Cardiac muscle cell (in vitro differentiated cells and primary cell): ENCODE results near the gene KCNA2. TPM values are rescaled to one million over a fixed set of nuclear protein-coding genes. Genes with fewer than 3 reads are reported as not detected.
A peak's percentile ranks its signal among the peaks of the same experiment; 100 is the strongest.

Experiments used
- DNase-seq, 2 donors: peaks; one replicate each; pipeline versions ENCODE4 v3.0.0 to v3.0.0-alpha.2; 2010 to 2017; ENCODE audit warnings: low read depth in 1 of 2, low spot score in 1 of 2
- H3K27ac ChIP-seq: fragments of 200-600 bp; sonication (generic); 2 replicates; pipeline ENCODE4 v1.5.1; 2016
- H3K27me3 ChIP-seq: fragments of 200-600 bp; sonication (generic); 2 replicates; pipeline ENCODE4 v1.6.0; 2016; ENCODE audit warnings: control low read depth
- H3K36me3 ChIP-seq: fragments of 200-600 bp; sonication (generic); 2 replicates; pipeline ENCODE4 v1.5.1; 2016; ENCODE audit warnings: control low read depth
- H3K4me1 ChIP-seq: fragments of 200-600 bp; sonication (generic); 2 replicates; pipeline ENCODE4 v1.8.1; 2017; ENCODE audit warnings: low read depth, mild to moderate bottlenecking, mixed run types
- H3K4me3 ChIP-seq: fragments of 200-600 bp; sonication (generic); 2 replicates; pipeline ENCODE4 v1.5.1; 2016; ENCODE audit warnings: mild to moderate bottlenecking
- H3K9me3 ChIP-seq: fragments of 200-600 bp; sonication (generic); 2 replicates; pipeline ENCODE4 v1.5.1; 2017; ENCODE audit warnings: low read depth, mild to moderate bottlenecking, control low read depth
- CTCF ChIP-seq: IDR thresholded peaks from 2 replicates; pipeline ENCODE4 v1.5.1; 2012; ENCODE audit warnings: low read depth, mild to moderate bottlenecking, low read length
- polyA plus RNA-seq: library from polyadenylated mRNA; unstranded; fragments of >200 nt; fragmentation: Nextera tagmentation; extraction: Ambion mirVana; gene quantifications from 2 replicates; pipeline ENCODE4 v1.2.1, GENCODE V29; 2016
- total RNA-seq: library from RNA; depleted of rRNA; stranded (reverse); fragments of >200 nt; gene quantifications from 2 replicates; pipeline ENCODE4 v1.2.3, GENCODE V29; 2016

The KCNA2 gene
- total and polyA plus RNA-seq, 2 experiments from 2014 or later, result 0.03 to 0.17 TPM

- Histone ChIP-seq H3K4me3 (no peak overlapping the region), H3K27me3 (peaks cover 100% of the 10 kb centered on the region), H3K9me3 (no peaks in the 10 kb centered on the region), H3K4me1 (peaks cover under 1% of the 10 kb centered on the region), H3K27ac (no peak overlapping the region), H3K36me3 (no peaks in the 10 kb centered on the region)
- no peak for TF ChIP-seq CTCF
- DNase-seq, result no peak
These were observed 4.6 kb upstream of the KCNA2 start for GRCh38 chr1:110610696-110611286.

- Histone ChIP-seq H3K27me3 (peaks cover 100% of the 10 kb centered on the region), H3K4me3 (no peak overlapping the region), H3K9me3 (no peaks in the 10 kb centered on the region), H3K4me1 (peaks cover 5% of the 10 kb centered on the region), H3K27ac (no peak overlapping the region), H3K36me3 (no peaks in the 10 kb centered on the region)
- no peak for TF ChIP-seq CTCF
- no peak for DNase-seq
These were observed 3.9 kb upstream of the KCNA2 start for GRCh38 chr1:110610084-110610483.

GRCh38 chr1:110608247-110608646 is 2.1 kb upstream of the KCNA2 start:
- Histone ChIP-seq H3K27me3 (peaks cover 96% of the 10 kb centered on the region), H3K36me3 (no peaks in the 10 kb centered on the region), H3K4me1 (peaks cover 5% of the 10 kb centered on the region), H3K27ac (no peak overlapping the region), H3K9me3 (no peaks in the 10 kb centered on the region), H3K4me3 (no peak overlapping the region)
- no peak for DNase-seq
- no peak for TF ChIP-seq CTCF

- no peak for DNase-seq
- Histone ChIP-seq H3K36me3 (no peaks in the 10 kb centered on the region), H3K4me3 (peak overlapping the region; percentile 40), H3K27ac (no peak overlapping the region), H3K4me1 (peaks cover 5% of the 10 kb centered on the region), H3K9me3 (no peaks in the 10 kb centered on the region), H3K27me3 (peaks cover 95% of the 10 kb centered on the region)
- no peak for TF ChIP-seq CTCF
These were observed 1.5 kb upstream of the KCNA2 start for GRCh38 chr1:110607536-110608230.

GRCh38 chr1:110606657-110607535 is 738 bp upstream of the KCNA2 start:
- no peak overlapping the region for H3K27ac ChIP-seq
- H3K9me3 ChIP-seq, result no peaks in the 10 kb centered on the region
- H3K36me3 ChIP-seq, result no peaks in the 10 kb centered on the region
- peak; percentile 10 to 30 for DNase-seq
- no peak for TF ChIP-seq CTCF
- H3K27me3 ChIP-seq, result peaks cover 91% of the 10 kb centered on the region
- peak overlapping the region; percentile 40 for H3K4me3 ChIP-seq
- peaks cover 5% of the 10 kb centered on the region for H3K4me1 ChIP-seq
